Activated T-cell treated with anti-CD3 and anti-CD28 coated beads, Interleukin-2, amount 50 U/mL, for 24 hours (primary cell): ENCODE data around the gene BTBD2.
A peak's percentile ranks its signal among the peaks of the same experiment; 100 is the strongest.
"Not testable (repeated sequence)": the region's sequence is repeated elsewhere in the genome, so short reads cannot be mapped to it uniquely, and the experiment has no call there.

Experiments
- DNase-seq: peaks from one replicate; pipeline ENCODE4 v3.0.0-alpha.2; 2020
- H3K27ac Mint-ChIP-seq: 2 replicates; pipeline ENCODE4 v1.8.0; 2020; ENCODE audit warnings: mild to moderate bottlenecking, mixed read lengths
- H3K27me3 Mint-ChIP-seq: 2 replicates; pipeline ENCODE4 v1.8.0; 2020; ENCODE audit warnings: mixed read lengths
- H3K36me3 Mint-ChIP-seq: 2 replicates; pipeline ENCODE4 v1.8.0; 2020; ENCODE audit warnings: low read depth, mixed read lengths
- H3K4me1 Mint-ChIP-seq: 2 replicates; pipeline ENCODE4 v1.8.0; 2020; ENCODE audit warnings: low read depth, mixed read lengths
- H3K4me3 Mint-ChIP-seq: 2 replicates; pipeline ENCODE4 v1.8.0; 2020; ENCODE audit warnings: mild to moderate bottlenecking, moderate library complexity, mixed read lengths
- H3K9me3 Mint-ChIP-seq: 2 replicates; pipeline ENCODE4 v1.8.0; 2020; ENCODE audit warnings: mixed read lengths

Gene BTBD2

GRCh38 chr19:2038284-2039088 lies 23.0 kb upstream of the BTBD2 start:
- H3K36me3 Mint-ChIP-seq = peaks cover 44% of the 10 kb centered on the region
- no peak for DNase-seq
- H3K9me3 Mint-ChIP-seq = peaks cover 4% of the 10 kb centered on the region
- H3K27ac Mint-ChIP-seq = no peak overlapping the region
- peaks cover 29% of the 10 kb centered on the region for H3K4me1 Mint-ChIP-seq
- H3K4me3 Mint-ChIP-seq = no peak overlapping the region
- no peaks in the 10 kb centered on the region for H3K27me3 Mint-ChIP-seq

GRCh38 chr19:2037651-2038255 lies 22.2 kb upstream of the BTBD2 start:
- H3K4me1 Mint-ChIP-seq = peaks cover 27% of the 10 kb centered on the region
- DNase-seq = no peak
- no peak overlapping the region for H3K27ac Mint-ChIP-seq
- peaks cover 37% of the 10 kb centered on the region for H3K36me3 Mint-ChIP-seq
- H3K9me3 Mint-ChIP-seq = peaks cover 4% of the 10 kb centered on the region
- no peak overlapping the region for H3K4me3 Mint-ChIP-seq
- H3K27me3 Mint-ChIP-seq = no peaks in the 10 kb centered on the region

GRCh38 chr19:2036424-2036823 lies 20.9 kb upstream of the BTBD2 start:
- H3K4me3 Mint-ChIP-seq = no peak overlapping the region
- H3K9me3 Mint-ChIP-seq = peaks cover 4% of the 10 kb centered on the region
- no peak for DNase-seq
- peaks cover 30% of the 10 kb centered on the region for H3K36me3 Mint-ChIP-seq
- H3K27me3 Mint-ChIP-seq = no peaks in the 10 kb centered on the region
- peaks cover 33% of the 10 kb centered on the region for H3K4me1 Mint-ChIP-seq
- no peak overlapping the region for H3K27ac Mint-ChIP-seq

- DNase-seq = no peak
- Mint-ChIP-seq H3K36me3 (peaks cover 21% of the 10 kb centered on the region), H3K27me3 (no peaks in the 10 kb centered on the region), H3K27ac (peak overlapping the region; percentile 35), H3K4me1 (peaks cover 26% of the 10 kb centered on the region), H3K9me3 (peaks cover 4% of the 10 kb centered on the region), H3K4me3 (no peak overlapping the region)
Observed at GRCh38 chr19:2035590-2035991, 20.1 kb upstream of the BTBD2 start.

GRCh38 chr19:2034729-2035589 lies 19.4 kb upstream of the BTBD2 start:
- Mint-ChIP-seq H3K4me1 (peaks cover 24% of the 10 kb centered on the region), H3K9me3 (peaks cover 4% of the 10 kb centered on the region), H3K4me3 (no peak overlapping the region), H3K27me3 (no peaks in the 10 kb centered on the region), H3K27ac (peak overlapping the region; percentile 44), H3K36me3 (peaks cover 17% of the 10 kb centered on the region)
- DNase-seq = peak; percentile 79

- H3K4me3 Mint-ChIP-seq, H3K27me3 Mint-ChIP-seq, H3K9me3 Mint-ChIP-seq, H3K27ac Mint-ChIP-seq, DNase-seq: not testable (repeated sequence)
- peaks cover 14% of the 10 kb centered on the region for H3K36me3 Mint-ChIP-seq
- H3K4me1 Mint-ChIP-seq = peaks cover 24% of the 10 kb centered on the region
Observed at GRCh38 chr19:2034253-2034652, 18.7 kb upstream of the BTBD2 start.

- no peak for DNase-seq
- H3K9me3 Mint-ChIP-seq = peaks cover 4% of the 10 kb centered on the region
- H3K4me1 Mint-ChIP-seq = peaks cover 24% of the 10 kb centered on the region
- no peak overlapping the region for H3K27ac Mint-ChIP-seq
- H3K27me3 Mint-ChIP-seq = no peaks in the 10 kb centered on the region
- peaks cover 9% of the 10 kb centered on the region for H3K36me3 Mint-ChIP-seq
- no peak overlapping the region for H3K4me3 Mint-ChIP-seq
Observed at GRCh38 chr19:2033825-2034159, 18.3 kb upstream of the BTBD2 start.

GRCh38 chr19:2033115-2033824 lies 17.8 kb upstream of the BTBD2 start:
- Mint-ChIP-seq H3K4me1 (peaks cover 24% of the 10 kb centered on the region), H3K9me3 (peaks cover 4% of the 10 kb centered on the region), H3K27ac (no peak overlapping the region), H3K27me3 (no peaks in the 10 kb centered on the region), H3K4me3 (no peak overlapping the region), H3K36me3 (peaks cover 6% of the 10 kb centered on the region)
- DNase-seq = no peak

- Mint-ChIP-seq H3K36me3 (peaks cover under 1% of the 10 kb centered on the region), H3K4me1 (peaks cover 24% of the 10 kb centered on the region), H3K4me3 (peak overlapping the region; percentile 67), H3K9me3 (peaks cover 4% of the 10 kb centered on the region), H3K27ac (peak overlapping the region; percentile 85), H3K27me3 (no peaks in the 10 kb centered on the region)
- DNase-seq = peak; percentile 61
Observed at GRCh38 chr19:2032296-2032941, 16.9 kb upstream of the BTBD2 start.

GRCh38 chr19:2027361-2027760 lies 11.8 kb upstream of the BTBD2 start:
- Mint-ChIP-seq H3K27me3 (no peaks in the 10 kb centered on the region), H3K9me3 (peaks cover 5% of the 10 kb centered on the region), H3K27ac (no peak overlapping the region), H3K36me3 (no peaks in the 10 kb centered on the region), H3K4me1 (peaks cover 7% of the 10 kb centered on the region), H3K4me3 (no peak overlapping the region)
- DNase-seq = no peak

- Mint-ChIP-seq H3K9me3 (peaks cover 5% of the 10 kb centered on the region), H3K27me3 (no peaks in the 10 kb centered on the region), H3K4me1 (peaks cover 1% of the 10 kb centered on the region), H3K36me3 (no peaks in the 10 kb centered on the region), H3K27ac (no peak overlapping the region), H3K4me3 (no peak overlapping the region)
- no peak for DNase-seq
Observed at GRCh38 chr19:2026770-2027169, 11.3 kb upstream of the BTBD2 start.

- H3K27ac Mint-ChIP-seq = no peak overlapping the region
- DNase-seq = no peak
- peaks cover 6% of the 10 kb centered on the region for H3K4me1 Mint-ChIP-seq
- peaks cover 5% of the 10 kb centered on the region for H3K9me3 Mint-ChIP-seq
- no peaks in the 10 kb centered on the region for H3K27me3 Mint-ChIP-seq
- no peaks in the 10 kb centered on the region for H3K36me3 Mint-ChIP-seq
- no peak overlapping the region for H3K4me3 Mint-ChIP-seq
Observed at GRCh38 chr19:2022289-2022688, 6.8 kb upstream of the BTBD2 start.

GRCh38 chr19:2021453-2022140 lies 6.1 kb upstream of the BTBD2 start:
- DNase-seq = no peak
- H3K4me3 Mint-ChIP-seq = no peak overlapping the region
- H3K4me1 Mint-ChIP-seq = peaks cover 8% of the 10 kb centered on the region
- peaks cover 5% of the 10 kb centered on the region for H3K9me3 Mint-ChIP-seq
- H3K27me3 Mint-ChIP-seq = no peaks in the 10 kb centered on the region
- H3K36me3 Mint-ChIP-seq = no peaks in the 10 kb centered on the region
- H3K27ac Mint-ChIP-seq = no peak overlapping the region
